ENCODE measurements around the gene DHX16.
"Not testable (repeated sequence)": the region's sequence is repeated elsewhere in the genome, so short reads cannot be mapped to it uniquely, and the experiment has no call there.

The DHX16 gene

DNA sequence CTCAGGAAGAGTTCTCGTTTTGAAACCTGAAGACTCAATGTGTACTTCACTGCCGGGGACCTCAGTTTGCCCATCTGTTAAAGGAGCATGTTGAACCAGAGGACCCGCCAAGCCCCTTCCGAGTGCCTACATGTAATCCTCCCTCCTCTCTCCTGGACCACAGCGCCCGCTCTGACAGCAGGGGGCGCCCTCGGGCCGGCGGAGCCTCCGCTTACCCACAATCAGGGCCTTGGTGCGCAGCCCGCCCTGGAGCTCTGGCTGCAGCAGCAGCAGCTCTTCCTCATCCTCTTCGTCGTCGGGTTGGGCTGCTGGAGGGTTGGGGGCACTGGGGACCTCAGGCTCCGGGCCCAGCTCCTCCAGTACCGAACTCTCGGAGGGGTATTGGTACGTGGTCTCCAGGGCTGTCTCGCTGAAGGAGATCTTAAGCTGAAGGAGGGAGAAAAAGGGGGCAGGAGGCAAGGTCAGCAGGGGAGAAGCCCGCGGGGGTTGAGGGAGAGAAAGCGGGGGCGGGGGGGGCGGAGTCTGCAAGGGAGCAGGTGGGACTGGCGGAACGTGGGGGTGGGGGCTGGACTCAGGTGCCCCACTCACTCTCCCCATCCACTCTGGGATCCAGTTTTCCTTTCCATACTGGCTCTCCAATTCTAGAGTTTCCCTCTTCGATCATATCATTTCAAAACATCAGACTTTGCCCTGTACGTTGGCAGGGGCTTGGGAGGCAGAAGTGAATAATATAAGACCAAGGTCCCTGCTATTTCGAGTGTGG is 6.3 kb upstream of the DHX16 start:
- peak; percentile 31 for DNase-seq

DNA sequence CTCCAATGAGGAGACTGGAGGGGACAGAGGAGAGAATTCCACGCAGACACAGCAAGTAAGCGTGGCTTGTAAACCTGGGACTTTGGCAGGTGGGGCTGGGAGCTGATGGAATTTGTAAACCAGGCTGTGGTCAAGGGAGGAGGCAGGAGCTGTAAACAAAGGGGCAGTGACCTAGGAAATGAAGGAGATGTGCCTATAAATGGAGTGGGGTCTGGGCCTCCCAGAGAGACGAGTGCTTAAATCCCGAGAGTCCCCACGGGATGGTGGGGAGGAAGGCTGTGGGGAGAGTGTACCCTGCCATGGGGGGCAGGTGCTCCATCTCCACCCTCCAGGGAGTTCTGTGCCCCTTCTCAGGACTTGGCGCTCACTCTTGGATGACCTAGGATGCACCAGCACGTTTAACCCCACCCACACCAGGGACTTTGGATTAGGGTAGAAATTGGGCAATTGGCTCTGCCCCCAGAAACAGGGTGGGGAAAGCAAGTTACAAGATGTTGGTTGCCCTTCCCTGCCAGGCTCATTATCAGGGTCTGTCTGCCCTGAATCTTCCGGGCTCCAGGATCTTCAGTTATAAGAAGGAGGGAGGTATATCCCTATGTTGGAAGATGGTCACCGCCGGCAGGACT is 4.0 kb upstream of the DHX16 start:
- DNase-seq, result no peak

DNA sequence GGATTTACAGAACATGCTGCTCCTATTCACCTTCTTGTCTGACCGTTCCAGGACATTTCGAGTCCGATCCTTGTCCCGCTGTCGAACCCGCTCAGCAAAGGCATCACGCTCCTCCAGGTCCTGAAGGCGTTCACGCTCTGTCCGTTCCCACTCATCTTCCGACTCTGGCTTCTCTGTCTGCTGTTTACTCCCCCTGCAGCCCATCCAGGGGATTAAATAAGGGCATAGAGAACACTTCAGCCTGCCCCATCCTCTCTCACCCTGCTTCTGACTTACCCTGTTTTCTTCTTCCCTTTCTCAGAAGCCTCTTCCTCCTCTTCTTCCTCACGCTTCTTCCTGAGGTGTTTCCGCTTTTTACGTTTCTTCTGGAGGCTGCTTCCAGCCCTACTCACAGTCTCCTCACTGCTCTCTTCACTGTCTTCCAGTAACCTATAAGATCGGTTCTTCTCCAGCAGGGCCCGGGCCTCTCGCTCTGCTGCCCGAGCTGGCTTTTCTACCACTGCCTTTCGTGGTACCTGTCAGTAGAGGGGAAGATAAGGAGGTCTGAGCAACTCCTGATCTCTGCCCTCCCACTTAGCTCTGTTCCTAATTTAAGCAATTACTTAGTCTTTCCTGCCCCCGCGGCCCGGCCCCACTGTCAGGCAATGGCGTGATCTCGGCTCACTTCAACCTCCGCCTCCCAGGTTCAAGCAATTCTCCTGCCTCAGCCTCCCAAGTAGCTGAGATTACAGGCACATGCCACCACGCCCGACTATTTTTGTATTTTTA is 1.9 kb downstream of the DHX16 start:
- DNase-seq, result no peak

DNA sequence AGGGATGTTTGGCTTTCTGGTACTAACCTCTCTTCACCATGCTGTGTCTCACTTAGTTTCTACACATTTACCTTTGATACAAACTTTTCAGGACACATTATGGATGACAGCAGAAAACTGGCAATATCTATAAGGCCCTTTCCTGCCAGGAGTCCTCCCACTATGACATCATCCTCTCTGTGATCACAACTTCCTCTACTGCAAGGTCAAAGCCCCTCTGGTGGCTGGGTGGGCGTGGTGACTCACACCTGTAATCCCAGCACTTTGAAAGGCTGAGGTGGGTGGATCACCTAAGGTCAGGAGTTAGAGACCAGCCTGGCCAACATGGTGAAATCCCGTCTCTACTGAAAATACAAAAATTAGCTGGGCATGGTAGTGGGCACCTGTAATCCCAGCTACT is 6.5 kb downstream of the DHX16 start:
- DNase-seq, result not testable (repeated sequence)

DNA sequence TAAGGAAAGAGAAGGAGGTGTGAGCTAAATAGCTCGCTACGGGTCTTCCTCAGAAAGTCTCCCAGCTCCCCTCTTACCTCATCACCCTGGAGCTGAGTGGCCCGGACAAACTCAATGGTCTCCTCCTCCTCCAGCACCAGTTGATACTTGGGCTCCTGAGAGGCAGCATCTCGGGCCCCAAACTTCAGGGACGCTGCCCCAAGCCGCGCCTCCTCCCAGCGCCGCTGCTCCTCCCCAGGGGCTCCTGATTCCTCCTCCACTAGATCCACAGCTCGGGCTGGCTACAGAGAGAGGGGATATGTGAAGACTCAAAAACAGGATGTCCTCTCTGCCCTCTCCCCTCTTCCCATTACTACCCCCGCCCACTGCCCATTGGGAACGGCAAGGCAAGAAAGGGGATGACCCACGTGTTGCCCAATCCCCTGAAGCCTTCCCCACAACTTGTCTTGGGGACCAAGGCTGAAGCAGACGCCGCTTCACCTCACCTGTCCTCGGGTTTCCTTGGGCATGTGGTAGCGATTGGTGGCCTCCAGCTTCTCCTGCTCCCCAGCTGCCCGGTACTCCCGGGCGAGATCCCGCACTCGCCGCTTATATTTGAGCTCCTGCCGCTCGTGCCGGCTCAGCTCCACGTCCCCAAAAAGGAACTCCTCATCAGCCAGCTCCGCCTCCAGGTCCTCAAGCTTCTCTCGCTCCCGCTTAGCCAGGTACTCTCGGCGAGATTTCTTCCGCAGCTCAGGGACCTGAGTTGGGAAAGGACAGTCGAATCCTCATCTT is 7.6 kb downstream of the DHX16 start:
- no peak for DNase-seq

DNA sequence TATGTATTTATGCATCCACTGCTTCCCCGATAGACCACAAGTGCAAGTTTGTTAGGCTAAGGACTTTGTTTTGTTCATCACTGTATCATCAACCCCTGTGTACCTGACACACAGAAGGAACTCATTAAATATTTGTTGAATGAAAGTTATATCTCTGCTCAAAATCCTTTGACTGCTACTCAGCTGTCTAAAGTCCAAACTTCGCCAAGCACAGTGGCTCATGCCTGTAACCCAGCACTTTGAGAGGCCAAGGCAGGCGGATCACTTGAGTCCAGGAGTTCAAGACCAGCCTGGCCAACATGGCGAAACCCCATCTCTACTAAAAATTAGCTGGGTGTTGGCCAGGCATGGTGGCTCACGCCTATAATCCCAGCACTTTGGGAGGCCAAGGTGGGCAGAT is 14.9 kb downstream of the DHX16 start:
- DNase-seq, result not testable (repeated sequence)

DNA sequence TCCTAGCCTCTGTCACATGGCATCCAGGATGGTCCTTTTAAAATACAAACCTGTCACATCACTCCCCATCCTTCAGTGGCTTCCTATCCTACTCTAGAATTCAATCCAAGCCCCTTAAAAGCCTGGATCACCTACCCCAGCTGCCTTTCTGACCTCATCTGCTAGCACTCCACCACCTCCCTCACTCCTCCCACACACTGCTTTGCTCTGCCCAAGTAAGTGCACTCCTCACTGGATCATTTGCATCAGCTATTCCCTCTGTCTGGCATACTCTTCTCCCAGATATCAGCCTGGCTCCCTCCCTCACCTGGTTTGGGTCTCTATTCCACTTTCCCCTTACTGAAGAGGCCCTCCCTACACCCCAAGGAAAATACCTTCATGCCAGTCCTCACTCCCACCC is 15.4 kb downstream of the DHX16 start:
- peak; percentile 47 for DNase-seq

DNA sequence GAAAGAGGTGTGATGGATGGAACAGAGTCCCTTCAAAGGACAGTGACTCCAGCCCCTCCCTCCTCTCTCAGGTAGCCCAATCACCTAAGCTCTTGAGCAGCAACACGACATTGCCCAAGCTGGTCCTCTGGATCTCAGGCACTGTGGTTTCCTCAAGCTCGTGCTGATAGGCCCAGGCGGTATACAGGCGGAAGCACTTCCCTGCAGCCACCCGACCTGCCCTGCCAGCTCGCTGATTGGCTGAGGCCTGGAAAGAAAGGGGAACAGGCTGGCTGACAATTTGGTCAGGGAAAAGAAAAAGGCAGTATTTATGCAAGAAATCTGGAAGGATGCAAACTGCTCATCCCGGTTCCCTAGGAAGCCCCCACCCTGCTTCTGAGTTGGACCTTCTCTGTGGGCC is 16.3 kb downstream of the DHX16 start:
- no peak for DNase-seq

DNA sequence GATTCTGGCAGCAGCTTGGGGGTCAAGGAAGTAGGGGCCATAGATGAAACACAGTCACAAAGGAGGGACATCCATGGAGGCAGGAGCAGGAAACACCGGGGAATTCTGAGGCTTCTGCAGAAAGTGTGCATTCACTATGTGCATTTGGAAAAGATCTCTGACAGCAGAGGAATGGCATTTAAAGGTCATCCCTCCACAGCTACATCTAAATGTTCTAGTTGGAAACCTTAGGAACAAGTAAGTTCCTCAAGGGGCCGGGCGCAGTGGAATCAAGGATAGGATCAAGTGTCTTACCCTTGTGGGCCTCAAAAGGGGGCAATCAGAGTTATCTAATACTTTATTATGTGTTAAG is 17.1 kb downstream of the DHX16 start:
- no peak for DNase-seq

DNA sequence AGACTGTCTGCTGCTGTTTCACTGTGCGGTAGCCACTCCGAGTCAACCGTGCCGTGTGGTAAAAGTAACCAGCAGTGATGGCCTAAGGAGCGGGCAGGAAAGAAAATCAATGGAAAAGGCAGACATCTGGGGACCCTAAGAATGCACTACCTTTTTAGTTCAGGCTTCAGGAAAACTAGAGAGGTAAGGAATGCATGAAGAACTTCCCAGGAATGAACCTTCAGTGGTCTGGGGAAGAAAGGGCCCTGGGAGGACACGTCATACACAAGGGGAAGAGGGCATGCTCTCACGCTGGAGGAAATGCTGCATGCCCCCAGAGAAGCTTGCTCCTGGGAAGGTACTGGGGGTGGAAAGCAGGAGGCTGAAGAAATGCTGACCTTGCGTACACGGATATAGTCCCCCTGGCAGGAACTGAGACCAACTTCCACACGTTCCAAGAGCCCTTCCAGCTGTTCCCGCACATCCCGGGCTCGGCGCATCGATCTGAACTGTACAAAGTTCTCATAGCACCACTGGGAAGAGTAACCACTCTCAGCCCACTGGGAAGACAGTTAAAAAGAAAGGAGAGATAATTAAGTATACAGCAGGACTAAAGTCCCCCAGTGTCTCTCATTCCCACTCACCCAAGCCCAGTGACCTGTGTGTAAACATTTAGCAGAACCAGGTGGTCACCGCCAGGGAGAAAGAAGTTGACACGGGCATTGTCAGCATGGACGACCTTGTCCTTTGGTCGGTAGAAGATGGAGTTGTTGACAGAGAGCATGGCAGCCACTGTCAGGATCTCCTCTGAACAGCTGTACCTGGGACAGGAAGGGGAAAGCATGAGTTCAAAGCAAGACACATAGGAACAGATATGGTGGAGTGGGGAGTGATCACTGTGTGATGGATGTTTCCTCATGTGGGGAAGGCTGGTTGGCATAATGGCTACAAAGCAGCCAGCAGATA is 17.7 kb downstream of the DHX16 start:
- DNase-seq, result no peak

DNA sequence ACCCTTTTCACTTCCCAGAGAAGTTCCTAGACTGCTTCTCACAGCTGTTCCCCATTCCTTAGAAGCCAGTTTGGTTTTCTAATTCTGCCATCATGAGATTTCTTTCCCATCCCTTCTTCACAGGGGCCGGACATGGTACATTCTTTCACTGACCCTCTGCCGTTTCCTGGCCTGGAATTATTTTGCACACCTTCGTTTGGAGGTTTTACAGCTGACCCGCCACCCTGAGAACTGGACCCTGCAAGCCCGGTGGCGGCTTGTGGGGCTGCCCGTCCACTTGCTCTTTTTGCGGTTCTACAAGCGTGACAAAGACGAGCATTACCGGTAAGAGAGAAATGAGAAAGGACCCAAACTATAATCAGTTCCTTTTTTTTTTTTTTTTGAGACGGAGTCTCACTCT is 21.7 kb downstream of the DHX16 start:
- DNase-seq, result no peak

DNA sequence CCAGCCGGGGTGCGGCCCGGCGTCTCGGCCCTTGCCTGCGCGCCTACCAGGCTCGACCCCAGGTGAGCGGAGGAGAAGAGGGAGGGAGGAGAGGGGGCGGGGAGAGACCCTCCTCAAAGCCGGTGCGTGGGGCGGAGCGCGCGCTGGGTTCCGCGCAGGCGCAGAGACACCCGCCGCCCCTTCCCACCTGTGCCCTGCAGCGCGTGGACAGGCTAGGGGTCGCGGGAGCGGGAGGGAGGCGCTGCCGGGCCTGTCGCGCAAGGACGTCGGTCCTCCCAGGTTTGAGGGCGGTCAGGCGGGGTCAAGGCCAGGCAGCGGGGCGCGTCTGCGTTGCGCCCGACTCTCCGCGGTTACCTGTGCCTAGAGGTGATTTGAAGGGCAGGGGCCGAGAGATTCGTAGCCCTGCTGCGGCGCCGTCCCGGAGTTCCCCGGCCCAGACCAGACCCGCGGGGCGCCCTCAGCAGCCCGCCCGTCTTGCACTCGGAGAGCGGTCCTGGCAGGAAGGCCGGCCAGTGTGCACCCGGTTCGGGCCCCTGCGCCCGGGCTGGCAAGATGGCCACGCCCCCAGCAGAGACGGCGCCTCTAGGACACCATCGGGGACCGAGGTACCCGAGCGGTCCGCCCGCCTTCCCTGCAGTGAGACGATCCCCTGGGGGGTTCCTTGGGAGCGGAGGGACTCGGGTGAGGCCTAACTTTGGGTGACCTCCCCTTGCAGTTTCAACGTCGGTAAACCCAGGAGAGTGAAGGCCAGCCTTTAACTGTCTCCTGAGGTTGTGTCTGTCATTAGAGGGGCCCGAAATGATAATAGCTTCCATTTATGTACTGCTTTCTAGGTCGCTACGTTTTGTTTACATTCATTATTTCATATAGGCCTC is 25.3 kb downstream of the DHX16 start:
- peak; percentile 52 for DNase-seq

DNA sequence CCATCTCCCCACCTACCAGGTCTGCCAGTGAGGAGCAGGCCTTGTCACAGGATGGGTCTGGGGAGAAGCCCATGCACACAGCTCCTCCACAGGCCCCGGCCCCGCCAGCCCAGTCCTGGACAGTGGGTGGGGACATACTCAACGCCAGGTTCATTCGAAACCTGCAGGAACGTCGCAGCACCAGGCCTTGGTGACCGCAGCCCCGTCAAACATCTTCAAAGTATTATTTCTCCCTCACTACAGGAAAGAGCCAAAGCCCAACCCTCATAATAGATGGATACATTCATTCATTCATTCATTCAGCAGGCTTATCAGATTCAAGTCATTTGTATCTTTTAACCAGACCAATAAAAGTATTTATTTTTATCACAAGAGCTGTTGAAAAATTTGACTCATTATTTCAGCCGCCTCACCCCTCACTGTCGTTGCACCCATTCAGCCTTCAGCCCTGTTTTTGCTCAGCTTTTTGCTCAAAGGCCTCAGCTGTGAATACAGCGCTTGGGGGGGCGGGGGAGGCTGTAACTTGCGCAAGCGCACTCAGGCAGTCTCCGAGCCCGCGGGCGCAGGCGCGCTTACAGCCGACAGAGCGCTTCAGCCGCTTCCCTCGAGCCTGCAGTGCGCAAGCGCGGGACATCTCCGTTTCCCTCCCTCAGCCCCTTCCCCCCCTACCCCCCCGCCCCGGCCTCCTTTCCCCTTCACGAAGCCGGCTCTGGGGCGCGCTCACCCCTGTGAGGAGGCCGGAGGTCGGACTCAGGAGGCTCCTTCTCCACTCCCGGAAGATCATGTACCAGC is 26.2 kb downstream of the DHX16 start, which contains the start of gene C6orf136:
C6orf136 (plus strand) TSS at position 684 of the 792 bp plus-strand sequence; CDS start at position 783, 99 bp downstream.
- DNase-seq, result peak; percentile 82

DNA sequence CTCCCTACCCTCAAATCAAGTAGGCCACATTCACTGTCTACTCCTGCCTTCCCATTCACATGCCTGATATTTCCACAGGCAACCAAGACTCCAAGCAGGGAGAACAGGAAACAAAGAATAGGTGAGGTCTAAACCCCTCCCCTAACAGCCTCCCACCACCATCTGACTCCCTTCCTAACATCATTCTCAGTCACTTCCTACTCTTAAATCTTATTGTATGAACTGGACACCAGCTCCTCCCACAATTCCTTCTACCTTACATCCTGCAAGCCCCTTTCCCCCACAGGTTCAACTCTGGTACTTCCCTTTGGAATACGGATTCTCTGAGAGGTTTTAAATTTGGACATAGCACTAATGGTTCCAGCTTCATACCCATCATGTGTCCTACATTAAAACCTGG is 26.8 kb downstream of the DHX16 start:
- no peak for DNase-seq

DNA sequence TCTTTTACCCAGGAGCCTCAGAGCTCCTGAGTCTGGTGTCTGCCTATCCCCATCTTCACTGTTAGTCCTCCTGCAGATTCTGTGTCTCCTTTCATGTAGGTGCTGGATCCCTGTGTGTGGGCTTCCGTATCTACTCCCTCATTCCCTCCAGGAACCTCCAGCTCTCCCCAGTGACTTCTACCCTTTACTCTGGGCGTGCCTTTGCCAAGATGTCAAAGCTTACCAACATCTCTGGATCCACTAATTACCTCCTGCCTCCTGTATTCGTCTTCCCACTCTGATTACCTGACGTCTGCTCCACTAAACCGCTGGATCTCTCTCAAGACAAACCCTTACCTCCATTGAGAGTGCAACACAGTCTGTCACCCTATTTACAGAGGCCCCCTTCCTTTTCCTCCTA is 28.0 kb downstream of the DHX16 start:
- no peak for DNase-seq

DNA sequence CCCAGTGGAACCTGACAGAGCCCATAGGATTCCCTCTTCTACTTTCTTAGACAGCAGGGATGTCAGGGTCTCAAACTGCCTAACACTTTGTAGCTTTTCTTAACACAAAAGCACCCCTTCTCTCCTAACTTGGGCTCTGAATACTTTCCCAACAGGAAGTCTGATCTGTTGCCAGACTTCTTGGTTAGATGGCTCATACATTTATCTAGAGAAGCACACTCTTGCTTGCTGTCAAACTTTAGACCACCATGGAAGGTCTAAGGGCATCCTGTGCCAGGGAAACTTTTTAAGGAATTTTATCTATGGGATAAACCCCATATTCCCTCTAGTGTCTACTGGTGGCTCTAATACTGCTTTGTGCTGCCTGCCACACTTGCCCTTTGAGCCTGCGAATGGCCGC is 29.1 kb downstream of the DHX16 start:
- peak; percentile 7 for DNase-seq

DNA sequence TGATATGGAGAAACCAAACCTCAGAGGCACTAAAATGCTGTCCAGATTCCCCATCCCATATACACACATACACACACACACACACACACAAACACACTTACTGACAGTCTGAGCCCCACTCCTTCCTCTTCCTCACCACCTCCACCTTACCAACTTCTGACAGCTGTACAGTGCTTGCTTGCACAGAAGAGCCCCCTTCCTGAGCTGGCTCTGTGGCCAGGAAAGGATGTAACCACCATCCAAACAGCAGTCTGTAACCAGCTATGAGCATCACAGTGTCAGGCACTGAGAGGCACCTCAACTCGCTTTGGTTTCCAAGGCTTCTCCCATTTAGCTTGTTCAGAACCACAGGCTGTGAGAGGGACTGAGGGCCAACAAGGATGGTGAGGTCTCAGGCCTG is 31.8 kb downstream of the DHX16 start:
- no peak for DNase-seq

DNA sequence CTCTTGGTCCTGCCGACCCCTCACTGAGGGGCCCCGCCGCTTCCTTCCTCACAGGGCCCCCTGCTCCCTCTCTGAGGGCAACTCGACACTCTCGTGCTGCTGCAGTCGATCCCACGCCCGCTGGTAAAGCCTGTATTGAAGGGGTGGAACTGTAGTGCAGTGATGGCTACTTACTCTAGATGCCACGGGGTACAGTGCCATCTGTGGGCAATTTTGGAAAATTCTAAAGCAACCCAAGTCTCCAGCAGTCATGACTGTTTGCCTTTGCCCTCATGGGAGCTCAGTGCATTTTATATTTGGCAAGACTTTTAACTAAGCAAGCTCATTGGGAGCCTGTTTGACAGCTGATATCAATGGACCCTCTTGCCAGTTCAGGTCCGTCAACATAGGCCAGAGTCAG is 32.3 kb downstream of the DHX16 start:
- no peak for DNase-seq

DNA sequence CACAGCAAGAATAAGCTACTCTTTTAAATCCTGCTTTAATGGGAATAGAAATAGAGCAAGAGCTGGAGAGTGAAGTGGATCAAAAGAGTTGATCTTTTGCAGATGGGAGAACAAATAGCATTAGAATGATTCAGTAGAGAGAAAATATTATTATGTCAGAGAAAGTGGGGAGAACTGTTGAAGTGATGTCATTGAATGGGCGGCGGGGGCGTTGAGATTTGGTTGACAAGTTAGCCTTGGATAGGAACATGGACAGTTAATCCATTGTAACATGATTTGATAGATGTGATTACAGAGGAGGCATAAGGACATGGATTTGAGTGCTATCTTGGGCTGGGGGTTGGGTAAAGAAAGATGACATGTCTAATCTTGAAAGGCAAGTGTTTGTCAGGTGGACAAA is 37.0 kb downstream of the DHX16 start:
- DNase-seq, result no peak

Data from NCI-H226 (cell line).